ENCODE data around the gene TMEM254.

TMEM254 gene

GRCh38 chr10:80050752-80051151 lies 27.7 kb upstream of the TMEM254 start:
- no peaks in the 10 kb centered on the region for H3K9me3 ChIP-seq (ENCODE audit: control insufficient read depth, insufficient read depth, low read length)
- no peaks in the 10 kb centered on the region for H3K27me3 ChIP-seq (ENCODE audit: control insufficient read depth, low read length)
- no peak overlapping the region for H3K4me3 ChIP-seq (ENCODE audit: low read length)
- no peaks in the 10 kb centered on the region for H3K36me3 ChIP-seq (ENCODE audit: control insufficient read depth, low read length)
- no peaks in the 10 kb centered on the region for H3K9me2 ChIP-seq (replicated peaks; ENCODE audit: control insufficient read depth, low read length)
- no peaks in the 10 kb centered on the region for H4K20me1 ChIP-seq (ENCODE audit: control insufficient read depth, insufficient read depth, low read depth, low read length)
- no peak overlapping the region for H3K27ac ChIP-seq (ENCODE audit: low read depth, low read length)
- no peaks in the 10 kb centered on the region for H3F3A ChIP-seq (ENCODE audit: control insufficient read depth, insufficient read depth)
- TF ChIP-seq EZH2phosphoT487 (IDR thresholded peaks at IDR 0.05; ENCODE audit: borderline replicate concordance, low read length) = no peak
- TF ChIP-seq, protein P1, sequence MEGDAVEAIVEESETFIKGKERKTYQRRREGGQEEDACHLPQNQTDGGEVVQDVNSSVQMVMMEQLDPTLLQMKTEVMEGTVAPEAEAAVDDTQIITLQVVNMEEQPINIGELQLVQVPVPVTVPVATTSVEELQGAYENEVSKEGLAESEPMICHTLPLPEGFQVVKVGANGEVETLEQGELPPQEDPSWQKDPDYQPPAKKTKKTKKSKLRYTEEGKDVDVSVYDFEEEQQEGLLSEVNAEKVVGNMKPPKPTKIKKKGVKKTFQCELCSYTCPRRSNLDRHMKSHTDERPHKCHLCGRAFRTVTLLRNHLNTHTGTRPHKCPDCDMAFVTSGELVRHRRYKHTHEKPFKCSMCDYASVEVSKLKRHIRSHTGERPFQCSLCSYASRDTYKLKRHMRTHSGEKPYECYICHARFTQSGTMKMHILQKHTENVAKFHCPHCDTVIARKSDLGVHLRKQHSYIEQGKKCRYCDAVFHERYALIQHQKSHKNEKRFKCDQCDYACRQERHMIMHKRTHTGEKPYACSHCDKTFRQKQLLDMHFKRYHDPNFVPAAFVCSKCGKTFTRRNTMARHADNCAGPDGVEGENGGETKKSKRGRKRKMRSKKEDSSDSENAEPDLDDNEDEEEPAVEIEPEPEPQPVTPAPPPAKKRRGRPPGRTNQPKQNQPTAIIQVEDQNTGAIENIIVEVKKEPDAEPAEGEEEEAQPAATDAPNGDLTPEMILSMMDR (IDR thresholded peaks at IDR 0.05; ENCODE audit: low read depth, low read length, poor library complexity, severe bottlenecking) = no peak
- no peaks in the 10 kb centered on the region for H3K79me2 ChIP-seq (ENCODE audit: control insufficient read depth, low read length)
- no peaks in the 10 kb centered on the region for H3K4me1 ChIP-seq (ENCODE audit: control insufficient read depth, low read length)
- no peak overlapping the region for H3K4me2 ChIP-seq (ENCODE audit: low read length)

GRCh38 chr10:80051993-80052392 lies 26.5 kb upstream of the TMEM254 start:
- H3K27me3 ChIP-seq (ENCODE audit: control insufficient read depth, low read length) = no peaks in the 10 kb centered on the region
- no peaks in the 10 kb centered on the region for H3K4me1 ChIP-seq (ENCODE audit: control insufficient read depth, low read length)
- H3K27ac ChIP-seq (ENCODE audit: low read depth, low read length) = no peak overlapping the region
- no peaks in the 10 kb centered on the region for H3K79me2 ChIP-seq (ENCODE audit: control insufficient read depth, low read length)
- H3K9me3 ChIP-seq (ENCODE audit: control insufficient read depth, insufficient read depth, low read length) = no peaks in the 10 kb centered on the region
- H3K4me2 ChIP-seq (ENCODE audit: low read length) = no peak overlapping the region
- H3K9me2 ChIP-seq (replicated peaks; ENCODE audit: control insufficient read depth, low read length) = no peaks in the 10 kb centered on the region
- no peak overlapping the region for H3K4me3 ChIP-seq (ENCODE audit: low read length)
- TF ChIP-seq, protein P1 (IDR thresholded peaks at IDR 0.05; ENCODE audit: low read depth, low read length, poor library complexity, severe bottlenecking) = no peak
- no peak for TF ChIP-seq EZH2phosphoT487 (IDR thresholded peaks at IDR 0.05; ENCODE audit: borderline replicate concordance, low read length)
- no peaks in the 10 kb centered on the region for H3F3A ChIP-seq (ENCODE audit: control insufficient read depth, insufficient read depth)
- H3K36me3 ChIP-seq (ENCODE audit: control insufficient read depth, low read length) = no peaks in the 10 kb centered on the region
- no peaks in the 10 kb centered on the region for H4K20me1 ChIP-seq (ENCODE audit: control insufficient read depth, insufficient read depth, low read depth, low read length)

DNA sequence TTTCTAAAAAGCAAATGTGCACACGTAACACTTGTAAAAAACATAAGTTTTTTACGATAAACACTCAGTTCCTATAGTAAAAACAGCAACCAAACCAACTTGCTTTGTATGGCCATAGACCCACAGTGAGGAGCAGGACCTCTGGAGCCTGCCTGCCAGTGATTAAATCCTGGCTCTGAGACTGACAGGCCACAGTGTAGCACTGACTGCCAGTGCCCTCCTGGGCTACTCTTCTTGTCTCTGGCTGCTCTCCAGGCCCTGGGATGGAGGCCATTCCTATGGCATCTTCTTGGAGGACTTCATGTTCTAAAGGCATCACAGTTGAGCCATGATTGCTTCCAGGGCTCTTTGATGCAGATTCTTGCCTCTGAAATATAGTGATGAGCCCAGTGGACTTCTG lies 22.7 kb upstream of the TMEM254 start:
- H3K4me1 ChIP-seq (ENCODE audit: control insufficient read depth, low read length) = no peaks in the 10 kb centered on the region
- no peak overlapping the region for H3K27ac ChIP-seq (ENCODE audit: low read depth, low read length)
- no peaks in the 10 kb centered on the region for H3K36me3 ChIP-seq (ENCODE audit: control insufficient read depth, low read length)
- H3K4me2 ChIP-seq (ENCODE audit: low read length) = no peak overlapping the region
- no peaks in the 10 kb centered on the region for H3K9me3 ChIP-seq (ENCODE audit: control insufficient read depth, insufficient read depth, low read length)
- H3K27me3 ChIP-seq (ENCODE audit: control insufficient read depth, low read length) = no peaks in the 10 kb centered on the region
- H3K79me2 ChIP-seq (ENCODE audit: control insufficient read depth, low read length) = no peaks in the 10 kb centered on the region
- H3K9me2 ChIP-seq (replicated peaks; ENCODE audit: control insufficient read depth, low read length) = no peaks in the 10 kb centered on the region
- H4K20me1 ChIP-seq (ENCODE audit: control insufficient read depth, insufficient read depth, low read depth, low read length) = no peaks in the 10 kb centered on the region
- H3K4me3 ChIP-seq (ENCODE audit: low read length) = no peak overlapping the region
- TF ChIP-seq EZH2phosphoT487 (IDR thresholded peaks at IDR 0.05; ENCODE audit: borderline replicate concordance, low read length) = no peak
- TF ChIP-seq, protein P1 (IDR thresholded peaks at IDR 0.05; ENCODE audit: low read depth, low read length, poor library complexity, severe bottlenecking) = no peak
- H3F3A ChIP-seq (ENCODE audit: control insufficient read depth, insufficient read depth) = no peaks in the 10 kb centered on the region

- H3K9me2 ChIP-seq (replicated peaks; ENCODE audit: control insufficient read depth, low read length) = no peaks in the 10 kb centered on the region
- H3K79me2 ChIP-seq (ENCODE audit: control insufficient read depth, low read length) = no peaks in the 10 kb centered on the region
- H4K20me1 ChIP-seq (ENCODE audit: control insufficient read depth, insufficient read depth, low read depth, low read length) = no peaks in the 10 kb centered on the region
- H3F3A ChIP-seq (ENCODE audit: control insufficient read depth, insufficient read depth) = no peaks in the 10 kb centered on the region
- H3K27me3 ChIP-seq (ENCODE audit: control insufficient read depth, low read length) = no peaks in the 10 kb centered on the region
- no peak overlapping the region for H3K27ac ChIP-seq (ENCODE audit: low read depth, low read length)
- no peaks in the 10 kb centered on the region for H3K36me3 ChIP-seq (ENCODE audit: control insufficient read depth, low read length)
- no peaks in the 10 kb centered on the region for H3K9me3 ChIP-seq (ENCODE audit: control insufficient read depth, insufficient read depth, low read length)
- no peak for TF ChIP-seq EZH2phosphoT487 (IDR thresholded peaks at IDR 0.05; ENCODE audit: borderline replicate concordance, low read length)
- TF ChIP-seq, protein P1 (IDR thresholded peaks at IDR 0.05; ENCODE audit: low read depth, low read length, poor library complexity, severe bottlenecking) = no peak
- H3K4me3 ChIP-seq (ENCODE audit: low read length) = no peak overlapping the region
- H3K4me1 ChIP-seq (ENCODE audit: control insufficient read depth, low read length) = no peaks in the 10 kb centered on the region
- no peak overlapping the region for H3K4me2 ChIP-seq (ENCODE audit: low read length)
Observed at GRCh38 chr10:80057171-80057570, 21.3 kb upstream of the TMEM254 start.
